Activated T-cell treated with anti-CD3 and anti-CD28 coated beads for 24 hours (primary cell): Measurements from ENCODE around the gene FADS2.

Experiments used
- DNase-seq: peaks from one replicate; pipeline ENCODE4 v3.0.0-alpha.2; 2020; ENCODE audit warnings: low read depth

Gene FADS2

DNA sequence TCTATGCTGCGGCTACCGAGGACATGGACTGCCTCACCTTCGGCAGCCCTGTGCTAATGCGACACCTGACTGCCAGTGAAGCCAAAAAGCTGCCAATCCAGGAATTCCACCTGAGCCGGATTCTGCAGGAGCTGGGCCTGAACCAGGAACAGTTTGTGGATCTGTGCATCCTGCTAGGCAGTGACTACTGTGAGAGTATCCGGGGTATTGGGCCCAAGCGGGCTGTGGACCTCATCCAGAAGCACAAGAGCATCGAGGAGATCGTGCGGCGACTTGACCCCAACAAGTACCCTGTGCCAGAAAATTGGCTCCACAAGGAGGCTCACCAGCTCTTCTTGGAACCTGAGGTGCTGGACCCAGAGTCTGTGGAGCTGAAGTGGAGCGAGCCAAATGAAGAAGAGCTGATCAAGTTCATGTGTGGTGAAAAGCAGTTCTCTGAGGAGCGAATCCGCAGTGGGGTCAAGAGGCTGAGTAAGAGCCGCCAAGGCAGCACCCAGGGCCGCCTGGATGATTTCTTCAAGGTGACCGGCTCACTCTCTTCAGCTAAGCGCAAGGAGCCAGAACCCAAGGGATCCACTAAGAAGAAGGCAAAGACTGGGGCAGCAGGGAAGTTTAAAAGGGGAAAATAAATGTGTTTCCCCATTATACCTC, 32.1 kb upstream of the FADS2 start:
- DNase-seq = no peak

GRCh38 chr11:61797263-61797944, 30.7 kb upstream of the FADS2 start:
- DNase-seq = peak; percentile 38

GRCh38 chr11:61799665-61800284, 28.3 kb upstream of the FADS2 start:
- DNase-seq = no peak

DNA sequence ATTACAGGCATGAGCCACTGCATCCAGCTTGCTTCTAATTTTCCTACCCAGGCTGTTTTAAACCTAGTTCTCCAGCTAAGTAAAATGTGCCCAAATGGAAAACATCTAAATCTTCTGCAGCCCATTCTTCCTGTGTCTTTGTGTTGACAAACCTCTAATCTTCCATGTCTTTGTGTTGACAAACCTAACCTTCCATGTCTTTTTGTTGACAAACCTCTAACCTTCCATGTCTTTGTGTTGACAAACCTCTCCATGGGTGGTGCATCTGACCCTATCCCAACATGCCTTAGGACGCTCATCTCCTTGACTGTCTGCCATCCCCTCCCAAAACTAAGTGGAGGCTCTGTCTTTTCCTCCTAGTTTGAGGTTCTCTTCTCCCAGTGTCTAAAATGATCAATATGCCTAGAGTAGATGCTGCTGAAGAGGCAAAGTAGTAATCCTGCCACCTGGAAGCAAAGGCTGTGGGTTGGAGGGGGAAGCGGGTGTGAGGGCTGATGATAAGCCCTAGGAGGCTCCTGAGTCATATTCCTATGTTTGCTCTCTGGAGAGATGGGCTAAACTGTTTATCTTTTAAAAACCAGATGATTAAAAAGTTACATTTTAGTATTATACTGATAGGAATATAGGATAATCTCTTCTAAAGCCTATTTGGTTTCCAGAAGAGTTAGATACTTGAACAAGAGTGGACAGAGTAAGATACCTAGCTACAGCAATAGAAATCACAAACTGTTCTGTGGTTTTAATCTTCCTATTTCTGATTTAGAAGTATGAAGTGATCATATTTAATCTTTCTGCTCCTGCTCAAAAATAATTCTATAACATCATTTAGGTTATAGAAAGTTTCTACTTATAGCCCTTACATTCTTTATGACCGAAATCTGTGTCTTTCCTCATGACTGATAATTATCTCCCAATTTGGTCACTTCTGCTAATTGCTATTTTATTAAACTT, 27.5 kb upstream of the FADS2 start:
- DNase-seq = no peak

DNA sequence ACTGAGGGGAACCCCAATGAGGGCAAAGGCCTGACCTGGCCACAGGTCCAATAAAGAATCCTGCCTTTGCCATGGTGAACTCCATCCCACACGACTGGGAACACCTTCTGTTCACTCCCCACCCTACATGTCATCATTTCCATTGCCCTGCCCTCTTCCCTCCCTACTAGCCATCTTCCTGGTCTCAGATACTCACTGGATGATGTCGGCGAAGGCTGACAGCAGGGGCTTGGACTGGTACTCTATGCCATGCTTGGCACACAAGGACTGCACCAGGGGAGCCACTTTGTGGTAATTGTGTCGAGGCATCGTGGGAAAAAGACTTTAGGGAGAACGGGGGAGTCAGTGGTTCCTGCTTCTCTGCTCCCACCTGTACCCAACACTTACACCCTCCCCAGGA, 25.5 kb upstream of the FADS2 start:
- DNase-seq = no peak

DNA sequence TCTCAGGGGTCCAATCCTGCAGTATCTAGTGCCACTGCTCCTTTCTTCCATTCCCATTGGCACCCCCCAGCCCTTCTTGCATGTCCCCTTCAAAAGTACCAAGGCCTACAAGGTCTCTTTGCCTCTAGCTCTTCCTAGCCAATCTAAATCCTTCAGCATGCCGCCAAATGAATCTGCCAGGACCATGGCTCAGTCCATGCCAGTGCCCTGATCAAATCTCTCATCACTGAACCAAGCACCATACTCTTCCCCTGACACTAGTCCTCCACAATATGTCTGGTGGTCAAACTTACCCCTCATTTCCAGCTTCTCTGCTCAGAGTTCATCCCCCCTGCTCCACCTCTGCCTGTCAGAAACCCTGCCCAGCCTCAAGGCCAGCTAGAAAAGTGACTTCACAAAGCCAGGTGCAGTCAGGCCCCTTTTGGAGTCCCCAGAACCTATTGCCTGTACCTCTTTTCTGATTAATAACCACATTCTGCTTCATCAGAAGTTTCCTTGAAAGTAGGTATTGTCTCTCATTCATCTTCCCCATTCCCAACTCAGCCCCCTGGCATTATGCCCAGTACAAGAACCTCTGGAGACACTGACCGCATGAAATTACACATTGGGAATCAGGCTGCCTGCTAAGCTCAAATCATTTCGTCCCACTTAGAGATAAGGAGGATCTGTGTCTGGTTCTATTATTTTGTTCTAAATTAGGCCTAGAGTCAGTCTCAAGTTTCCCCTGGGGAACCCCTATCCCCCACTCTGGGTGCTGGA, 24.0 kb upstream of the FADS2 start:
- DNase-seq = no peak

DNA sequence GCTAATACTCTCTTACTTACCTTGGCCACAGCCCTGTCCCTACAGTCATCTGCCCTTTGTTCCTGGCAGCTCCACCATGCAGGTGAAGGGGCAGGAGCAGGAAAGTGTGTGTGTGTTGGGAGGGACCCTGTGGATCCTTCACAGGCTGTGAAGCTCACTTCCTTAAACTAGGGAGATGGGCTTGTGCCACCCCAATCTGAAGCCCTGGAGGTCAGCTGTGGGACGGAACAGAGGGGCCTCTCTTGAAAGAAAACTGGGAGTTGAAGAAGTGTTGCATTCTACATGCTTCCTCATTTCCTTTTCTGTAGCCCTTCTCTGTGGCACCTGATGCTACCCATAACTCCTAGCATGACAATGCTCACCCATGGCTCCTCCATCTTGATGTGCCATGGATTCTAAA, 23.0 kb upstream of the FADS2 start:
- DNase-seq = no peak

GRCh38 chr11:61806785-61807184, 21.3 kb upstream of the FADS2 start:
- no peak for DNase-seq

DNA sequence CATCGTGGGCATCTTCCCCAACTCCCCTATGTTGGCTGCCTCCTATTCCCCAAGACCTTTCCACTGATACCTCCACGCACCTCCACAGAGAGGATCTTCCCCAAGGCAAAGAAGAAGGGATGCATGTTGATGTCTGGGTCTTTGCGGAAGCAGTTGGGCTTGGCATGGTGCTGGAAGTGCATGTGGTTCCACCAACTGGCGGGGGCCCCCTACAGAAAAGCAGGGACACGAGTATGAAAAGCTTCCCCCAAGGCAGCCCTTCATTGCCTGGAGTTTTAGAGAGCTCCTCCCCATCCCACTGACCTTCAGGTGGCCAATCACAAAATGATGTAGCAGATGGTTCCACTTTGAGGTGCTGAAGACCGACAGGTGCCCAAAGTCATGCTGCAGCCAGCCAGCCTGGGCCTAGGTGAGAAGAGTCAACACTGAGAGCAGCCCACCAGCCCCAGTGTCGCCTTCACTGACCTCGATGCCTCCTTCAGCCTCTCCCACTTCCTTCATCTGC, 17.4 kb upstream of the FADS2 start:
- DNase-seq = no peak

- DNase-seq = no peak
Observed at GRCh38 chr11:61811831-61812230, 16.3 kb upstream of the FADS2 start.

DNA sequence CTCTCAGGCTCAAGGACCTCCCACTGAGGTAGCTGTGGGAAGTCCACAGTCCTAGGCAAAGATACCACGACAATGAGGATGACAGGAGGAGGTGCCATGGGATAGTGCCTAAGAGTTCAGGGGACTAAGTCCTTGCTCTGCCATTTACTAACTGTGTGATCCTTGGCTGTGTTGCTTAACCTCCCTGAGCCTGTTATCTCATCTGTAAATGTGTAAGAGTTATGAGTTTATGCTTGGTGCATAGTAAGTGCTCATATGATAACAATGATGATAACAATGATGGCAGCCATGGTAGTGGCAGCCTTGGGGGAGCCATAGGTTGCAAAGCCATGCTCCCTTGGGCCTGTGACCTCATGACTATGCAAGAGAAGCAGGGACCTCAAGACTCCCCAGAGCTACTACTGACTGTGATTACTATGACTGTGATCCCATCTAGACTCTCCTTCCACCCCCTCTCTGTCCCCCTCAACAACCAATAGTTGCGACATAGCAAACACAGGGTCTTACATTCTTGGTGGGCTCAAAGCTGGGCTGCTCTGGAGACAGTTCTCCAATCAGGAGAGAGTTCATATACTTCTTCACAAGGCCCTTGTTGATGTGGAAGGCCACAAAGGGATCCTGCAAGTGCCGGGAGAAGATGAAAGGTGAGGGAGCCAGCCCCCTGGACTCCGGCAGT, 15.2 kb upstream of the FADS2 start:
- DNase-seq = no peak

DNA sequence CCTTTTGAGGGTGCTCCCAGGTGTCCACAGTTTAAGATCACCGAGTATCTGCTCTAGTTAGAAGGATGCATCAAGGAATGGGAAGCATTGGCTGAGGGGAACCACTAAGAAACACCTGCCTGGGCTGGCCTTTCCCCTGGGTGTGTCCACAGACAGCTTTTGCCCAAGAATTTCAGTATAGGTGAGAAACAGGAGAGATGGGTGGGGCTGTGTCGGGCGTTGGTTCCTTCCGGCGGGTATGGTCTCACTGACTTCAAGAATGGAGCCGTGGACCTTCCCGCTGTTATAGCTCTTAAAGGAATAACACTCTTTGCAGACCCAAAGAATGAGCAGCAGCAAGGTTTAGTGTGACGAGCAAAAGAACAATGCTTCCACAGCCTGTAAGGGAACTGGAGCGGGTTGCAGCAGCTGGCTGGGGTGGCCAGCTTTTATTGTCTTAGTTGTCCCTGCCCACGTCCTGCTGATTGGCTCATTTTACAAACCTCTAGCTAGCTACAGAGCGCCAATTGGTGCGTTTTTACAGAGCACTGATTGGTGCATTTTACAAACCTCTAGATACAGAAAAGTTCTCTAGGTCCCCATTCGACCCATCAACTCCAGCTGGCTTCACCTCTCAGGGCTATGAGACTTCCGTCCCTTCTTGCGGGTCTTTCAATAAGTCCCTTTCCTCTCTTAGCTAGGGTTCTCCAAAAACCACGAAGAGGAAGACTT, 13.7 kb upstream of the FADS2 start:
- no peak for DNase-seq

GRCh38 chr11:61814958-61815789, 12.9 kb upstream of the FADS2 start:
- DNase-seq = no peak

GRCh38 chr11:61815790-61816735, 12.0 kb upstream of the FADS2 start:
- DNase-seq = no peak

DNA sequence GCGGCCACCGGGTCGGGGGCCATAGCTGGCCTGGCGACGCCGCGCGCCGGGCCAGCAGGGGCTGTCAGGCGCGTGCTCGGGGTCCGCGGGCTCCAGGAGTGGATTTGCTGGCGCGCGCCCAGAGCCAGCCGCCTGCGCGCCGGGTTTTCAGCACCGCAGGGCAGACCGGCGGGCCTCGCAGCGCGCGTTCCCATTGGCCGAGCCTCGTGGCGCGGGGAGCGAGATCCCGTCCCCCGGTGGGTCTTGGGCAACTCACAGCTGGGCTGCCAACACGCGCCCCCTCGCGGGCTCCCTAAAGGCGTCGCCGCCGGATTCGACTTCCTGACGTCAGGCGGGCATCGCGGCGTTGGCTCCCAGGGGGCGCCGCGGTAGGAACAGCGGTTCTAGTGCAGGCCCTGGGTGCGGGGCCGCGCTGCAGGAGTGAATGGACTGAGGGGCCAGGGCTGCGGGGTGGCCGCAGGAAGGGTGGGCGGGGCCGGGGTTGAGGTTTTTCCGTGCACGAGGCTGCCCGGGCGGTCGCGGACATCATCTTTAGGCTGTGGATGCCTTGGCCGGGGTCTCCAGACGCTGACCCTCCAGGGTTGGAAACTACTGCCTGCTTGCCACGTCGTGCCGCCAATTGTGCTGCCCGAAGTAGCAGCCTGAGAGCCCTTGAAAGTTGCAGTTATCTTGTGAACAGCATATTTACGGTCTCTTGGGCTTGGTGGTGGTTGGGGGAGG, 11.2 kb upstream of the FADS2 start, which contains the start of gene FADS1:
TSS of gene FADS1 (minus strand) at position 268 of the 720 bp plus-strand sequence. CDS start at position 194, 74 bp downstream.
- DNase-seq = peak; percentile 64

GRCh38 chr11:61817471-61818202, 10.5 kb upstream of the FADS2 start:
- DNase-seq = no peak

DNA sequence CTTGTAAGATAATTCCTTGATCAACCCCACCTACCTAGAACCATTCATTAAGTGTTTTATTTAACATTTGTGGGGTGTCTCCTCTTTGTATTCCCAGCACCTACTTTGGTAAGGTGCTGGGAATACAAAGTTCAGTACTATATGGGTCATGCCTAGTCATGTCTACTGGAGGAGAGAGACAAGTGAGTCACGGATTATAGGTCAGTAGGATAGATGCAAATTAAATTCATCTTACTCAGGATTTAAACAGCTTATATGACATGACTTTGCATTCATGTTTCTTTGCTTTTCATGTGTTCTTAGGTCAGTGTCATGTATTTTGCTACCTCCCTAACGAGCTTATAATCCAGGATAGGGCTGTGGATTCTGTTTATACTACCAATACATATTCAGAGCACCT, 7.9 kb upstream of the FADS2 start:
- no peak for DNase-seq
